GM19238 (cell line): ENCODE data around the gene VSIR.

Source experiments
- DNase-seq: peaks from one replicate; pipeline ENCODE4 v3.0.0; 2011; ENCODE audit warnings: low spot score; ENCODE audit not compliant: insufficient read length

Gene VSIR

DNA sequence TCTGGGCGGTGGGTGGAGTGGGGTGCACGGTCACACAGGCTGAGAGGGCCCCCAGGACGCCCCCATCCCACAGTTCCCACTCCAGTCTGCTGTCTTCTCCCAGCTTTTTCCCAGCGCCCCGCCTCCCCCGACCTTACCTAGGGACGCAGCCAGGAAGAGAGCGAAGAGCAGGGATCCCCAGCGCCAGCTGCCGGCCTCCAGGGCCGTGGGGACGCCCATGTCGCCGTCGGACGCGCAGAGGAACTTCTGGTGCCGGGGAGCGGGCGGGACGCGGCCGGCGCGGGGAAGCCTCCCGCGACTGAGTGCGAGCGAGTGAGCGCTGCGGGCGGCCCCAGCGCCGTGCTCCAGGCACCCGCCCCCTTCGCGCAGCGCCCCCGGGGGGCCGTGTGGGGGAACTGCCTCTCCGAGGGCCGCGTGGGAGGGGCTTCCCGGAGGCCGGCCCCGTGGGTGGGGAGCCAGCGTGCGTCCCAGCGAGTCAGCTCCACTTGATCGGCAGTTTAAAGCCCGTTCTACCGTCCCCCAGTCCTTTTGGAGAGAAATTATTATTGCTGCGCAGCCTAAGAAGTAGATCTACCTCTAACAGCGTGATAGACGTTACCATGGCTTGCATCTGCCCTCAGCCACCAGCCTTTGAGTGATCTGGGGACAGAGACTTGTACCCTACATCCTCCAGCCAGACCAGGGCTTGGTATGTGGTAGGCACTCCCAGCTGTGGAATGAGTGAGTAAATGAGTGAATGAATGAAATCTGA lies at the start of gene VSIR:
Gene VSIR, minus strand, starts transcription at position 300 of the 751 bp plus-strand sequence. Its CDS starts 81 bp downstream, at position 219.
- peak; percentile 90 for DNase-seq

- no peak for DNase-seq
Measured at GRCh38 chr10:71821909-71822763, 48.8 kb upstream of the VSIR start.

- no peak for DNase-seq
Measured at GRCh38 chr10:71820966-71821365, 47.6 kb upstream of the VSIR start.

DNA sequence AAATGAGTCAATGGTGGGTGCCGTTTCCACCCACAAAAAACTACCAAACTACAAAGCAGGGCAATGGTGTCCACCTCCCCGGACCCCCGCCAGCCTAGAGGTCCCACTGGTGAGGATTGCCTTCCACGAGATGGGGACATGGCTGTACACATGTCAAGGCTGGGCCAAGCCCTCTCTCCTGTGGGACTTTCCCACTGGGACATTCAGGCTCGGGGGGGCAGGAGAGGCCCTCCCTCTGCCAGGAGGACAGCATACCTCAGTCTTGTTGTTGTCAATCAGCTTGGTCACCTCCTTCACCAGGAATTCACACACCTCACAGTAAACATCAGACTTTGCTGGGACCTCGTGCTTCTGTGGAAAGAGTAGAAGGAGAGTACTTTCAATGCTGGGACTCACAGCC lies 46.7 kb upstream of the VSIR start:
- no peak for DNase-seq

- DNase-seq = no peak
Measured at GRCh38 chr10:71819441-71819861, 46.1 kb upstream of the VSIR start.

DNA sequence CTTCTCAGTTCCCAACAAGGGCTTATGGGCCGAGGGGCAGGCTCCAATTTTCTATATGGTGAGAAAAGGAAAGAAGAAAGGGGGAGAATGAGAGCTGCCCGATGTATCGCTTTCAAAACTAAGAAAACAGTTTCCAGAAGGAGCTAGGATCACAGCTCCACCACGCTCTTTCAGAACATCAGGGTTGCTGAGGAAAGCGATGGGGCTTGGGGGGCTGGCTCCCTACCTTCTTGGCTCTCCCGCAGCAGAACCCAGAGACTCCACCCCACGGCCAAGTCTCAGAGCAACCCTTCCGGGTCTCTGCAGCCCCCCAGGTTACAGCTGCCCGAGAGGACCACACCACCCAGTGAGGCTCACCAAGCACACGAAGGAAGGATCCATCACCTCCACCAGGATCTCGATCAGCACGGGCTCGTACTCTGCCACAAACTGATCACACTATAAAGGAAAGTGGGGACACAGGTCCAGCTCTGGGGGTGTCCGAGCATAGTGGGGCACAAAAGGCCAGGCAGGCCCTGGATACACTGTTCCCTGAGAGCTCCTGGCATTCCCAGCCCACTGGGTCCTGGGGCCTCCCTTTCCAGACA lies 45.4 kb upstream of the VSIR start:
- no peak for DNase-seq

- no peak for DNase-seq
Measured at GRCh38 chr10:71817831-71818655, 44.7 kb upstream of the VSIR start.

DNA sequence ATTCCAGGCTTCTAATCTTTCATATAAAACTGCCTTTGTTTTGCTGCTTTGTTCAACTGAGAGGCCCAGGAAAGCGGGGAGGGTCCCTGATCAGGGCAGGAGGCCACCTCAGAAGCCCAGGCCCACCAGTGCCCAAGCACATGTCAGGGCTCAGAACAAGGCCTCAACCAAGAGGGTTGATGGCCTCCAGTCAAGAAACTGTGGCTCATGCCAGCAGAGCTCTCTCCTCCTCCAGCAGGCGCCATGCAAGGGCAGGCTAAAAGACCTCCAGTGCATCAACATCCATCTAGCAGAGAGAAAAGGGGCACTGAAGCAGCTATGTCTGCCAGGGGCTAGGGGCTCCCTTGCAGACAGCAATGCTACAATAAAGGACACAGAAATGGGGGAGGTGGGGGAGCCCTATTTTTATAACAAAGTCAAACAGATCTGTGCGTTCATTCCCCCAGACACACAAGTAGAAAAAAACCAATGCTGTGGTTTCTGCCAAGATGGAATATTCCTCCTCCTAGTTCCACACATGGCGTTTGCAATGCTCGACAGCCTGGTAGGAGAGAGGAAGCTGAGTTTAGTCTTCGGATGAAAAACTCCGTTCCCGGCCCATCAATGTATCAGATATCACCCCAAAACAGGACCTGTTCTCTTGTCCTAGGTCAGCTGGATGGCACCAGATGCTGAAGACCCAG lies 43.8 kb upstream of the VSIR start:
- no peak for DNase-seq

GRCh38 chr10:71816421-71816851 lies 43.1 kb upstream of the VSIR start:
- DNase-seq = no peak

DNA sequence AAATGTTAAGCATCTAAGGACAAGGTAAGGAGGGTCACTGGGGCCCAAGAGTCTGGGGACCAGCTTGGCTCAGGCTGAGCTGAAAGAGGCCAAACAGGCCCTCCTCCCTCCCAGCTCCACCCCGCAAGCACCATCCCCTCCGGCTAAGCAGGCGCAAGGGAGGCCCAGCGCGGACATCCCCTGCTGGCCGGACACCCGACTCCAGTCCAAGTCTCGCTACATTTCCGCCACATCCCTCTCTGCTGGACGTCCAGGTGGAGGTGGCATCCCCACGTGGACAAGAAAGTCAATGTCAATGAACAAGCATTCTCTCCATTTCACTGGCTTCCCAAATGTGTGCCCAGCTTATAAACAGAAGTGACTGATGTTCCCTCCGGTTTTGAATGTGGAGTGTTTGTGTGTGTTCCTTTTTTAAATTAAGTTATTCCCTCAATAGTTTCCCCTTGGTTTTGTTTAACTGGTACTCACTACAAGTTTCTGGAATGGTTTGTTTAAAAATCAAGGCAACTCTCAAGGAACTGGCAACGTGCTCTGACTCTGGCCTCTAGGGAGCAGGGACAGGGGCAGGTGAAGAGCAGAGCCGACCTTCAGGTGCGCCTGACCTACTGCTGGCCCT lies 42.3 kb upstream of the VSIR start:
- DNase-seq = no peak

GRCh38 chr10:71814922-71815411 lies 41.6 kb upstream of the VSIR start:
- DNase-seq = no peak

GRCh38 chr10:71812913-71813590 lies 39.7 kb upstream of the VSIR start:
- no peak for DNase-seq

- DNase-seq = peak; percentile 80
Measured at GRCh38 chr10:71812016-71812912, 38.9 kb upstream of the VSIR start.

DNA sequence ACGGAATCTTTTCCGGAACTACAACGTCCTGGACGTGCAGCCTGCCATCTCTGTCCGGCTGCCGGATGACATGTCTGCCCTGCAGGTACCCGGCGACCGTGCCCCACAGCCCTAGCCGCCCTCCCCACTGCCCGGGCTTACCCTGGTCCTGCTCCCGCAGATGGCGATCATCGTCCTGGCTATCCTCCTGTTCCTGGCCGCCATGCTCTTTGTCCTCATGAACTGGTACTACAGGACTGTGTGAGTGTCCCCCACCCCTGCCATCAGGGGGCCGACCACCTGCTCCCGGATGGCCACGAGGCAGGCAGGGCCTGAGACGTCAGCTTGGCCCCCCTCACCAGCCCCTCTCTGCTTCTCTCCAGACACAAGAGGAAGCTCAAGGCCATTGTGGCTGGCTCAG lies 38.0 kb upstream of the VSIR start:
- DNase-seq = no peak

- no peak for DNase-seq
Measured at GRCh38 chr10:71810048-71810750, 36.9 kb upstream of the VSIR start.

GRCh38 chr10:71809628-71810027 lies 36.3 kb upstream of the VSIR start:
- DNase-seq = no peak

GRCh38 chr10:71807557-71808510 lies 34.5 kb upstream of the VSIR start:
- DNase-seq = no peak
